Adrenal gland (tissue), 12 donors: ENCODE measurements around the gene ZC3H11A. TPM values are rescaled to one million over a fixed set of nuclear protein-coding genes. Genes with fewer than 3 reads are reported as not detected.
"Not testable (repeated sequence)": the region's sequence is repeated elsewhere in the genome, so short reads cannot be mapped to it uniquely, and the experiment has no call there.

Experiments used
- DNase-seq, 7 donors: peaks; one replicate each; pipeline ENCODE4 v3.0.0-alpha.2; 2019 to 2020
- H3K27ac ChIP-seq, 5 donors: fragments of 200-600 bp; sonication (generic) in 4 of 5; 1 replicate in 3 of 5; 2 replicates in 2 of 5; pipeline versions ENCODE4 v1.5.1 to v1.8.0; 2016 to 2020; ENCODE audit warnings: mild to moderate bottlenecking in 1 of 5
- H3K27me3 ChIP-seq: fragments of 200-600 bp; 2 replicates; pipeline ENCODE4 v1.8.0; 2021
- H3K36me3 ChIP-seq, 2 donors: fragments of 200-600 bp; replicated peaks in 1 of 2; 1 replicate in 1 of 2; 2 replicates in 1 of 2; pipeline versions ENCODE4 v1.5.1 to v1.8.0; 2018 to 2022
- H3K4me1 ChIP-seq, 2 donors: fragments of 200-600 bp; replicated peaks in 1 of 2; 1 replicate in 1 of 2; 2 replicates in 1 of 2; pipeline versions ENCODE4 v1.5.1 to v1.8.0; 2018 to 2021
- H3K4me3 ChIP-seq, 4 donors: fragments of 200-600 bp; sonication (generic) in 3 of 4; one replicate each; pipeline ENCODE4 v1.5.1; 2016 to 2018
- H3K9me3 ChIP-seq, 3 donors: fragments of 200-600 bp; sonication (generic) in 1 of 3; replicated peaks in 1 of 3; 1 replicate in 2 of 3; 2 replicates in 1 of 3; pipeline versions ENCODE4 v1.5.1 to v1.8.0; 2016 to 2021
- CTCF ChIP-seq, 6 experiments: fragments of 450-650 bp in 4 of 6; fragments of 200-600 bp in 2 of 6; sonication (generic) in 1 of 6; IDR thresholded peaks; 1 replicate in 5 of 6; 2 replicates in 1 of 6; pipeline versions ENCODE4 v1.5.1 to v1.8.0; 2016 to 2021; ENCODE audit warnings: antibody characterized with exemption in 6 of 6, mild to moderate bottlenecking in 2 of 6, moderate library complexity in 1 of 6
- POLR2A ChIP-seq, 2 donors: fragments of 450-650 bp; IDR thresholded peaks; one replicate each; pipeline ENCODE4 v1.6.1; 2017; ENCODE audit warnings: antibody characterized with exemption in 2 of 2, mild to moderate bottlenecking in 2 of 2, moderate library complexity in 1 of 2
- WGBS, 4 donors: extraction: QIAGEN DNeasy Blood & Tissue Kit in 2 of 4; methylation state at CpG; one replicate each; pipeline versions ENCODE4 v1.1.5 to v1.1.7; 2013 to 2017; 5-methylcytosine and 5-hydroxymethylcytosine counted together
- intact Hi-C, 2 donors: fragments of 100-400 bp; cut with DNase I; formaldehyde crosslinking; loops; one replicate each; pipeline versions ENCODE4 v1.14.1 to v1.15.0; 2022 to 2023
- polyA plus RNA-seq, 3 donors: library from polyadenylated mRNA; stranded (reverse); fragments of 200-250 nt in 2 of 3; fragments of 350-450 nt in 1 of 3; fragmentation: Illumina TruSeq in 1 of 3; extraction: RNeasy Lipid Tissue Mini Kit (QIAGEN cat#74804) in 1 of 3; gene quantifications; one replicate each; pipeline ENCODE4 v1.2.3, GENCODE V29; 2013 to 2014
- total RNA-seq, 9 donors: library from RNA; depleted of rRNA in 4 of 9; stranded (reverse); fragments of >200 nt in 4 of 9; fragments of 120-200 nt in 1 of 9; fragmentation: NEBNext Ultra II Directional in 1 of 9; extraction: Animal tissue kit (Norgen Biotek cat#: 25700) in 1 of 9; gene quantifications; one replicate each; pipeline versions ENCODE4 v1.1.0 to v1.2.4, GENCODE V29; 2013 to 2023
- donor health status: healthy with polysubstance abuse.
- donor health status: Bipolar disorder and iron deficiency.
- donor health status: DM: yes; HTN: yes; CAD: no.
- donor health status: DM: no; HTN: no; CAD: no.
- donor health status: DM: no; HTN: no; CAD: no.
- donor health status: DM: yes; HTN: yes; CAD: no.

ZC3H11A gene
- total and polyA plus RNA-seq, 12 donors, result 45.7 to 108 (median 75.8) TPM

GRCh38 chr1:203754455-203754864, 41.0 kb upstream of the ZC3H11A start:
- H3K4me3 ChIP-seq, result no peak overlapping the region
- DNase-seq, result no peak
- H3K9me3 ChIP-seq, result no peaks in the 10 kb centered on the region
- 81 to 90% (median 87%) methylated on average over 4 of the region's 4 CpGs for WGBS, 4 donors
- intact Hi-C loops, result no loop called here
- H3K4me1 ChIP-seq, result no peaks in the 10 kb centered on the region
- no peaks in the 10 kb centered on the region for H3K27me3 ChIP-seq
- no peak overlapping the region for H3K27ac ChIP-seq
- no peaks in the 10 kb centered on the region for H3K36me3 ChIP-seq
- TF ChIP-seq CTCF (IDR thresholded peaks at IDR 0.05) (no peak), POLR2A (IDR thresholded peaks at IDR 0.05) (no peak)

- intact Hi-C loops, result no loop called here
- TF ChIP-seq CTCF (IDR thresholded peaks at IDR 0.05) (no peak), POLR2A (IDR thresholded peaks at IDR 0.05) (no peak)
Measured at GRCh38 chr1:203756036-203756435, 39.4 kb upstream of the ZC3H11A start.

GRCh38 chr1:203758749-203759148, 36.7 kb upstream of the ZC3H11A start:
- H3K27me3 ChIP-seq, H3K9me3 ChIP-seq, DNase-seq, H3K4me3 ChIP-seq, intact Hi-C loops, H3K36me3 ChIP-seq, H3K4me1 ChIP-seq, H3K27ac ChIP-seq: not testable (repeated sequence)
- 76 to 89% (median 80%) methylated on average over 2 of the region's 2 CpGs for WGBS, 4 donors

More at GRCh38 chr1:203756036-203756435, 39.4 kb upstream of the ZC3H11A start:
- no peaks in the 10 kb centered on the region for H3K27me3 ChIP-seq
- no peak overlapping the region for H3K4me3 ChIP-seq
- H3K27ac ChIP-seq, result no peak overlapping the region
- H3K9me3 ChIP-seq, result no peaks in the 10 kb centered on the region
- no peaks in the 10 kb centered on the region for H3K36me3 ChIP-seq
- H3K4me1 ChIP-seq, result no peaks in the 10 kb centered on the region
- 72 to 81% (median 74%) methylated on average over 4 of the region's 4 CpGs for WGBS, 4 donors
- no peak for DNase-seq

- WGBS, 4 donors, result 92 to 97% (median 96%) methylated on average over 3 of the region's 3 CpGs
- TF ChIP-seq POLR2A (IDR thresholded peaks at IDR 0.05), result no peak
- TF ChIP-seq CTCF (IDR thresholded peaks at IDR 0.05), result no peak
- intact Hi-C loops, result no loop called here
Measured at GRCh38 chr1:203760506-203760905, 34.9 kb upstream of the ZC3H11A start.

GRCh38 chr1:203761958-203762357, 33.5 kb upstream of the ZC3H11A start:
- H3K36me3 ChIP-seq, H3K9me3 ChIP-seq, H3K4me3 ChIP-seq, intact Hi-C loops, H3K4me1 ChIP-seq, H3K27me3 ChIP-seq: not testable (repeated sequence)
- peak in 6 of 7 donors; percentile 30 to 55 (median 48) for DNase-seq
- peak overlapping the region in 1 of 5 donors; percentile 1 for H3K27ac ChIP-seq
- 36 to 59% (median 39%) methylated on average over 5 to 7 of the region's 7 CpGs for WGBS, 4 donors

More at GRCh38 chr1:203760506-203760905, 34.9 kb upstream of the ZC3H11A start:
- no peak for DNase-seq
- Histone ChIP-seq H3K9me3 (no peaks in the 10 kb centered on the region), H3K36me3 (no peaks in the 10 kb centered on the region), H3K4me3 (no peak overlapping the region), H3K27ac (no peak overlapping the region), H3K27me3 (no peaks in the 10 kb centered on the region), H3K4me1 (peaks cover 0 to 4% of the 10 kb centered on the region in 2 donors)
